GM19025 (cell line): ENCODE results near the gene SGPP2.
"Not testable (repeated sequence)": the region's sequence is repeated elsewhere in the genome, so short reads cannot be mapped to it uniquely, and the experiment has no call there.

ENCODE experiments used
- ATAC-seq: cut with Tn5 transposase; IDR thresholded peaks from one replicate; pipeline ENCODE4 v1.9.1; 2021; ENCODE audit warnings: mild to moderate bottlenecking, low read depth, moderate library complexity; ENCODE audit not compliant: unreplicated experiment

Gene SGPP2

GRCh38 chr2:222568865-222569264 lies 144.5 kb downstream of the SGPP2 start:
- ATAC-seq = no peak

DNA sequence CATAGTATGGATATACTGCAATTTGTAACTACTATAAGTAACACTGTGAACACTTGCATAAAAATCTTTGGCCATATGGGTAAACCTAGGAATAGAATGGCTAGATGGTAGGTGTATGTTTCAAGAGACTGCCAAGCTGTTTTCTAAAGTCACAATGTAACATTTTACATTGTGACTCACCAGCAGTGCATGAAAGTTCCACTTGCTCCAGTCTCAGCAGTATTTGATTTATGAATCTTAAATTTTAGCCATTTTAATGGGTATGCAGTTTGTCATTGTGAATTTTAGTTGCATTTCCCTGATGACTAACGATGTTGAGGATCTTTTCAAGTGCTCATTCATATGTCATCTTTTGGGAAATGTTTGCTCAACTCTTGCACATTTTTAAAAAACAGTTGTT lies 145.5 kb downstream of the SGPP2 start:
- no peak for ATAC-seq

DNA sequence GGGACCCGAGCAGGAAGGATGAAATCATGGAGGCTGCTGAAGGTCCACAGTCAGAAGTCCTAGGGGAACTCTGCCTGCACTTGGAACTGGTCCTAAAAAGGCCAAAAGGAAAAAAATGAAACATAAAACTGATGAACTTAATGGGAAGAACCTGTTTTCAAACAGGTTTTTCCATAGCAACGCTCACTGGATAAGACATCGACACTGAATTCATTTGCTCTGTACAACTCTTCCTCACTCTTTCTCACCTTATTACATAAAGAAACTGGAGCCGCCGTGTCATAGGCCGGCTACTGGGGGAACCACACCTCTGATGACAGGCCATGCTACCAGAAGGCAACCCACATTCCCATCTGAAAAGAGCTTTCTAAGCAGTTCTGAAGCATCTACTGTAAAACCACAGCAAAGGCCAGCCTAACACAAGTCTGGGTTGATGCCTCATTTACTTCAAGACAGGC lies 147.9 kb downstream of the SGPP2 start:
- ATAC-seq = no peak

DNA sequence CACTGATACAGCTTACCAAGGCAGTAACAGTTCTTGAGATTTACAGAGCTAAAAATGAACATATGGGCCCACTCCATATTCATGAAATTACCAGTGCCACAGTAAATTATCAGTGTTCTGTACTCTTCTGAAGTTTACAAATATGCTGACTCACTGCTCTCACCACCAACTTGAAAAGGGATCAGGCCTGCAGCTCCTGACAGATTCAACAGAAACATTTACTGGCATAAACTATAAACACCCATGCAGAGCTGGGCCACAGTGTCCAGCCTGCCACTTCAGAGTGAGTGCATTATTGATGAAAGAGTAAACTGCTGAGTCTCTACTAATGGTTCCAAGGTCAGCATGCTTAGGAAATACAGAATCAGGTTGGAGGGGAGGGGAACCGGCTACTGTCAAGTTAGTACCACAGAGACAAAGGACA lies 148.4 kb downstream of the SGPP2 start:
- no peak for ATAC-seq

DNA sequence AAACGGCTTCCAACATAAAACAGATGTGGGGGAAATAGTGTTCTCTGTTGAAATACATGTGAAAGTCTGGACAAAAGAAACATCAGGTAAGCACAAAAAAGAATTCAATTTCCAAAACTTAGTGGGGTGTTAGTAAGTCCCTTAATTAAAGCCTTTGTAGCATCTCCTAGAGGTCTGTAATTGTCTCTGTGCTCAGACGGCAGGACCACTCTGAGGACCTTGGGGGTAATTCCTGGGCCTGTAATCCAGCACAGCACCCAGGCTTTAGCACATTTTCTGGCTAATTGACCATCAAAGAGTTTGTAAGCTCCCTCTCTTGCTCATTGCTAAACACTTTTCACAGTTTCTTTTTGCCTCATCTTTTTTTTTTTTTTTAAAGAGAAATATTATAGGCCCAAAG lies 151.3 kb downstream of the SGPP2 start:
- no peak for ATAC-seq

GRCh38 chr2:222576171-222577081 lies 152.1 kb downstream of the SGPP2 start:
- no peak for ATAC-seq

- ATAC-seq = no peak
Measured at GRCh38 chr2:222577341-222577740, 153.0 kb downstream of the SGPP2 start.

- no peak for ATAC-seq
Measured at GRCh38 chr2:222582928-222583327, 158.6 kb downstream of the SGPP2 start.

- not testable (repeated sequence) for ATAC-seq
Measured at GRCh38 chr2:222584589-222584988, 160.2 kb downstream of the SGPP2 start.

- ATAC-seq = no peak
Measured at GRCh38 chr2:222591661-222592060, 167.3 kb downstream of the SGPP2 start.

DNA sequence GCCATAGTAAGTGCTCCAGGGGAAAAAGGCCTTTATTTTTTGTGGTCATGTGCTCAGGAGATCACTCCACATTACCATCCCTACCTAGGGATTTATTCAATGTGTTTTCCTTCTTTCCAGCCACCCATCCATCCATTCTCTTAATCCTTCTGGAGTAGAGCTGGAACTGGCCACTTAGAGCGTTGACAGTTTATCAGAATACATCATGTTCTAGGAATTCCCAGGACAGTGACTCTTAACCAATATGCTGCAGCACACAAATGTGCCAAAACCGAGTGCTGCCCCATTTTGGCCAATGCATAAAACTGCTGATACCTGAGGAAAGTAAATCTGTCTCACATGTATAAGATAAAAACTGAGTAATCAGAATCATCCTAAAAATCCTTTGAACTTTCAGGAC lies 167.8 kb downstream of the SGPP2 start:
- no peak for ATAC-seq

DNA sequence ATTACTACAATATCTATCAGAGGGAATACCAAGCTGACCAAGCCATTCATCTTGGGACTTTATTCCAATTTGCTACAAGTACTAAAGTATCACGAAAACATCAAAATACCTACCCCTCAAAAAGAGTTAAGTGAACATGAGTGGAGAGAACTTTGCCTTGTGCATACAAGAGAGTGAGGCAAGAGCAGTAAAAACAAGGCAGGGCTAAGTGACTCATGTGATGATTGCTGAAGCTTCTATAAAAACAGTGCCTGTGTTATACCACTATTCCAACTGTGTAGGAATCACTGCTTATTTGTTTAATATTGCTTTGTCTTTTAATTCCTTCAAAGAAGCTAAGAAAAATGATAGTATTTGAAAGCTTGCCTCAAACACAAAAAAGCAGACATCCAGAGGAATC lies 170.3 kb downstream of the SGPP2 start:
- ATAC-seq = no peak

DNA sequence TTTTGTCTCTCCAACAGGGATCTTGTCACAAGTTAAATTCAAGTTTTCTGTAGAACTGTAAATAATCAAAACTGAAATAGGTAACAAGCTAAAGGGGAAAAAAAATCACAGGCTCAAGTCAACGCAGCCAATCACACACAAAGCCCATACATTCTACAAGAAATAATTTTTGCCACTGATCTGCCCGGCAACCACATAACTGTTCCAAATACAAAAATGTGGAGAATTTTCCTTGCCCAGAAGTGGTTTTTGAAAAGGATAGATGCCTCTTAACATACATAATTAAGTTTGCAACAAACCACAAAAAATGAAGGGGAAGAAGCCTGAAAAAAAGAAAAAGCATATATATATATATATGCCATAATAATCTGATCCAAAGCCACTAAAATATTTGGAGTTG lies 171.2 kb downstream of the SGPP2 start:
- ATAC-seq = no peak

- no peak for ATAC-seq
Measured at GRCh38 chr2:222598611-222599010, 174.3 kb downstream of the SGPP2 start.

GRCh38 chr2:222603501-222603900 lies 179.2 kb downstream of the SGPP2 start:
- no peak for ATAC-seq

- no peak for ATAC-seq
Measured at GRCh38 chr2:222604749-222605515, 180.6 kb downstream of the SGPP2 start.

DNA sequence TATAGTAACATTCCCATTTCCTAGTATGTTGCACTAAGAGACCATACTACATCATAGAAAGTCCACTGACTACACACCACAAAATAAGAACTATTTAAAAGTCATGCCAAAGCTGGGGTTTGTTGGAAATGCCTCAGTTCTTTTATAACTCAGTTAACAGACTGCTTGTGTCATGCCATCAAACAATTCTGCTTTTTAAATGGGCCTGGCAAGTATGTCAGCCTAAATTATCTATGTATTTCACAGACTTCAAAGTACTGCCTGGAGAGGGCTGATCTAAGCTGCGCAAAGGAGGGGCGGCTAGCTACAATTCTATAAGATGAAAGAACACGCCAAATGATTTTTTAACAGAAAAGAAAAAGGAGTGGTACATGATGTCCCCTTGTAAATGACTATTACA lies 182.0 kb downstream of the SGPP2 start:
- ATAC-seq = no peak

GRCh38 chr2:222608081-222608480 lies 183.7 kb downstream of the SGPP2 start:
- ATAC-seq = no peak

- ATAC-seq = no peak
Measured at GRCh38 chr2:222609381-222609780, 185.0 kb downstream of the SGPP2 start.
